ENCODE results near the gene DHODH.
A peak's percentile ranks its signal among the peaks of the same experiment; 100 is the strongest.

The DHODH gene

GRCh38 chr16:72060405-72060804 is 51.9 kb downstream of the DHODH start:
- Histone ChIP-seq H3K27me3 (ENCODE audit: control insufficient read depth, insufficient read depth, low read length) (no peaks in the 10 kb centered on the region), H3K9ac (no peak overlapping the region), H3K79me2 (no peaks in the 10 kb centered on the region), H2AFZ (no peak overlapping the region), H3K27ac (no peak overlapping the region), H3K4me3 (ENCODE audit: low read depth, low read length) (no peak overlapping the region), H3K4me2 (ENCODE audit: low read length) (no peak overlapping the region), H3K4me1 (no peaks in the 10 kb centered on the region), H3K9me3 (ENCODE audit: control insufficient read depth, low read length) (no peaks in the 10 kb centered on the region), H3K36me3 (ENCODE audit: control insufficient read depth, insufficient read depth, low read length) (no peaks in the 10 kb centered on the region)
- TF ChIP-seq CTCF (IDR thresholded peaks at IDR 0.05) = no peak

GRCh38 chr16:72061564-72061963 is 53.0 kb downstream of the DHODH start:
- Histone ChIP-seq H3K4me2 (ENCODE audit: low read length) (no peak overlapping the region), H2AFZ (no peak overlapping the region), H3K9ac (no peak overlapping the region), H3K27me3 (ENCODE audit: control insufficient read depth, insufficient read depth, low read length) (no peaks in the 10 kb centered on the region), H3K27ac (no peak overlapping the region), H3K36me3 (ENCODE audit: control insufficient read depth, insufficient read depth, low read length) (no peaks in the 10 kb centered on the region), H3K4me3 (ENCODE audit: low read depth, low read length) (no peak overlapping the region), H3K4me1 (no peaks in the 10 kb centered on the region), H3K79me2 (no peaks in the 10 kb centered on the region), H3K9me3 (ENCODE audit: control insufficient read depth, low read length) (no peaks in the 10 kb centered on the region)
- TF ChIP-seq CTCF (IDR thresholded peaks at IDR 0.05) = no peak

GRCh38 chr16:72064361-72064894 is 55.9 kb downstream of the DHODH start:
- H3K9me3 ChIP-seq (ENCODE audit: control insufficient read depth, low read length) = no peaks in the 10 kb centered on the region
- no peak overlapping the region for H3K4me2 ChIP-seq (ENCODE audit: low read length)
- H3K4me1 ChIP-seq = no peaks in the 10 kb centered on the region
- TF ChIP-seq CTCF (IDR thresholded peaks at IDR 0.05) = no peak
- H3K36me3 ChIP-seq (ENCODE audit: control insufficient read depth, insufficient read depth, low read length) = no peaks in the 10 kb centered on the region
- H3K9ac ChIP-seq = no peak overlapping the region
- no peaks in the 10 kb centered on the region for H3K27me3 ChIP-seq (ENCODE audit: control insufficient read depth, insufficient read depth, low read length)
- no peak overlapping the region for H2AFZ ChIP-seq
- H3K4me3 ChIP-seq (ENCODE audit: low read depth, low read length) = no peak overlapping the region
- no peaks in the 10 kb centered on the region for H3K79me2 ChIP-seq
- no peak overlapping the region for H3K27ac ChIP-seq

GRCh38 chr16:72066747-72067146 is 58.2 kb downstream of the DHODH start:
- Histone ChIP-seq H2AFZ (no peak overlapping the region), H3K27ac (no peak overlapping the region), H3K4me3 (ENCODE audit: low read depth, low read length) (no peak overlapping the region), H3K9ac (no peak overlapping the region), H3K27me3 (ENCODE audit: control insufficient read depth, insufficient read depth, low read length) (no peaks in the 10 kb centered on the region), H3K79me2 (no peaks in the 10 kb centered on the region), H3K36me3 (ENCODE audit: control insufficient read depth, insufficient read depth, low read length) (no peaks in the 10 kb centered on the region), H3K4me2 (ENCODE audit: low read length) (no peak overlapping the region), H3K9me3 (ENCODE audit: control insufficient read depth, low read length) (no peaks in the 10 kb centered on the region), H3K4me1 (no peaks in the 10 kb centered on the region)
- peak; percentile 38 for TF ChIP-seq CTCF (IDR thresholded peaks at IDR 0.05)

- no peak overlapping the region for H3K9ac ChIP-seq
- H3K79me2 ChIP-seq = no peaks in the 10 kb centered on the region
- H2AFZ ChIP-seq = no peak overlapping the region
- H3K36me3 ChIP-seq (ENCODE audit: control insufficient read depth, insufficient read depth, low read length) = no peaks in the 10 kb centered on the region
- H3K9me3 ChIP-seq (ENCODE audit: control insufficient read depth, low read length) = no peaks in the 10 kb centered on the region
- H3K4me2 ChIP-seq (ENCODE audit: low read length) = no peak overlapping the region
- no peak for TF ChIP-seq CTCF (IDR thresholded peaks at IDR 0.05)
- no peak overlapping the region for H3K4me3 ChIP-seq (ENCODE audit: low read depth, low read length)
- H3K27ac ChIP-seq = no peak overlapping the region
- no peaks in the 10 kb centered on the region for H3K27me3 ChIP-seq (ENCODE audit: control insufficient read depth, insufficient read depth, low read length)
- H3K4me1 ChIP-seq = no peaks in the 10 kb centered on the region
Measured at GRCh38 chr16:72068930-72069329, 60.4 kb downstream of the DHODH start.
